Hematopoietic multipotent progenitor cell treated with erythropoietin and hydrocortisone succinate and interleukin-3 and kit ligand, for 15 days (in vitro differentiated cells): ENCODE data around the gene ITGB2.

Experiments used
- DNase-seq: peaks from one replicate; pipeline ENCODE4 v3.0.0-alpha.2; 2015; ENCODE audit warnings: low spot score

The ITGB2 gene

DNA sequence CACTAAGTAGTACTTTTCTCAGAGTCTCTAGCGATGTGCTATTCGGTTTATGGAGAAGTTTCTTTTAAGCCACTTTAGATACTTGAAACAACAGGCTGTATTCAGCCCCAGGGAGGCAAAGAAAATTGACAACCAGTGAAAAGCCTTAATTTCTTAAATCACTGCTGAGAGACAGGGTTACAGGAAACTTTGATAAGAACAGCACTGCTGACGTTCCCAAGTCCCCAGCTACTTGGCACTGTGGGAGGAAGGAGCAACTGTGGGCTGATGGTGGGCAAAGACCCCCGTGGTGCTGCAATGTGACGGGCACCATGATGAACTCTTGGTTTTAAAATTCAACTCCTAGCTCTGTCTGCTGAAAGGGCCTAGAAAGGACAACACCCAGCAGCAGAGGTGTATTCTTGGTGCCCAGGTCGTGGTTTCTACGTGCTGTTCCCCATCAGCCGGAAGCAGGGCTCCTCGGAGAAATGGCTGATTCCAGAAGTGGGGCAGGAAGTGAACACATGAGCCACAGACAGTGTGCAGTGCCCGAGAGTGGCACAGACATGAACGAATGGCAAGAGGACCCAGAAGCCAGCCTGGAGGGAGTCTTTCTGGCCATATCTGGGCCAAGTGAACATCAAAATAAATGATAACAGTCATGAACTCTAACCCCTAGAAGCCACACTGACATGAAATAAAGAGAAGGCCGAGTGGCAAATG, 52.5 kb downstream of the ITGB2 start:
- no peak for DNase-seq

DNA sequence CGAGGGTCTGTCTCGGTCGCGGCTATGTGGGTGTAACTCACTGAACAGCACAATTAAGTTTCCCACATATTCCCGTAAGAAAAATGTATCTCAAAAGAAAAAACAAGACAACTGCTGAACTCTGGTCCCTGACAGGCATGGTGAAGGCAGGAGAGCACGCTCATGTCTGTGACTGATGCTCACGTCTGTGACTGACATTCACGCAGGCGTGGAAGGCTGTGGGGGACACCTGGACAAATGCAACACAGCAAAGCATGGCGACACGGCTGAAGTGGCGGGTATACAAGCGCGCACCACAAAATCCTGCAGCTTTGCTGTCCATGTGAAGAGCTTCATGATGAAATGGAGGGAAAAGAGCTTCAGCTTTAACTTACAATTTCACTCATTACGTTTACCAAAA, 53.2 kb downstream of the ITGB2 start:
- no peak for DNase-seq

DNA sequence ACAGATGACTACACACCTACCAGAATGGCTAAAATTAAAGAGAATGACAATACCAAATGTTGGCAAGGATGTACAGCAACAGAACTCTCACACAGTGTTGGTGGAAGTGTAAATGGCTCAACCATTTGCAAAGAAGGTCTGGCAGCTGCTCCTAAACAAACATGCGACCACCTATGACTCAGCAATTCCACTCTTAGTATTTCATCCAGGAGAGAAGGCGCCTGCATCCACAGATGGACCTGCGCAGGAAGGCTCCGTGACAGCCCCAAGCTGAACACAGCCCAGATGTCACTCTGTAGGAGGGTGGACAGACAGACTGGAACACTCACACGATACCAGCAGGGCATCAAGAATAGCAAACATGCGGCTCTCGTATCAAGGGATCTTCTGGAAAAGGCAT, 53.9 kb downstream of the ITGB2 start:
- DNase-seq = no peak

GRCh38 chr21:44865561-44866280, 55.0 kb downstream of the ITGB2 start:
- peak; percentile 29 for DNase-seq

DNA sequence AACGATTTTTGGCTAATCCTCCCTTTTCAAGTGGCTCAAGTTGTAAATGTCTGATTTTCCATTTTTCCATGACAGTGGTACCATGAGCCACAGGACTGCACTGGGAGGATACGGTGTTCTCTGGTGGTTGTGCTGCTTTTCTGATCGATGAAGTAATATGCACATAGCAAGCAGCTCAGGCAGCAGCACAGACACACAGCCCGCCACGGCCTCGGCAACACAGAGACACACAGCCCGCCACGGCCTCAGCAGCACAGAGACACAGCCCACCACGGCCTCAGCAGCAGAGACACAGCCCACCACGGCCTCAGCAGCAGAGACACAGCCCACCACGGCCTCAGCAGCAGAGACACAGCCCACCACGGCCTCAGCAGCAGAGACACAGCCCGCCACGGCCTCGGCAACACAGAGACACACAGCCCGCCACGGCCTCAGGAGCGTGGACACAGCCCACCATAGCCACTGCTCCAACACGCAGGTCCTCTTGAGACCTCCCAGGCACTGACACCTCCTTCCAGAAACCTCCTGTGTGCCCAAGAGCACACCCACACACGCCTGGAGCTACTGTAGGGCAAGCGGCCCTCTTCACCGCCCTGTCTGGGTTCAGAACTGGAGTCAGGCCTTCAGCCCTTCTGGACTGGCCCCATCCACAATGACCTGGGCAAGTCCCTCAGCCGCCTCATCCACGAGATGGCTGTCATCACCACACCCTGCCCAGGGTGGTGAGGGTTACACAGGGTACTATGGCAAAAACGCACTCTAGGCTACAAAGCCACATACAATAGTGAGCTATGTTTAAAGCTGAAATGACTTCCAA, 57.6 kb downstream of the ITGB2 start:
- DNase-seq = no peak

GRCh38 chr21:44858791-44859190, 61.9 kb downstream of the ITGB2 start:
- DNase-seq = no peak

DNA sequence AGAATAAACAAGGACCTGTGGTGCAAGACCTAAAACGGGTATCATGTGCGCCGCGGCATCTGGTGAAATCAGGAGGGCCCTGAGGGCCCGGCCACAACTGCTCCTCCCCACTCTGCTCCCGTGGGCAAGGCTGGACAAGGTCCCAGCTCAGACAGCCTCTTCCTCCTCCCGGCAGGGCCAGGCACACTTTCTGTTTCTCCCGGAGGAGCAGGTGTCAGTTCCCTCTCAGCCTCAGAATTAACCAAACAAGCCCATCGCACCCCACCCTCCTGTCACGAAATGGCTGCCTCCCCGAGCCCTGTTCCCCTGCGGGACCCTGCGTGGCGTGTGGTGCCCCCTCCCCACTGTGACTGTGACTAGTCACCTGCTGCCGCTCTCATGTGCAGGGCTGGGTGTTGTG, 62.4 kb downstream of the ITGB2 start:
- no peak for DNase-seq

DNA sequence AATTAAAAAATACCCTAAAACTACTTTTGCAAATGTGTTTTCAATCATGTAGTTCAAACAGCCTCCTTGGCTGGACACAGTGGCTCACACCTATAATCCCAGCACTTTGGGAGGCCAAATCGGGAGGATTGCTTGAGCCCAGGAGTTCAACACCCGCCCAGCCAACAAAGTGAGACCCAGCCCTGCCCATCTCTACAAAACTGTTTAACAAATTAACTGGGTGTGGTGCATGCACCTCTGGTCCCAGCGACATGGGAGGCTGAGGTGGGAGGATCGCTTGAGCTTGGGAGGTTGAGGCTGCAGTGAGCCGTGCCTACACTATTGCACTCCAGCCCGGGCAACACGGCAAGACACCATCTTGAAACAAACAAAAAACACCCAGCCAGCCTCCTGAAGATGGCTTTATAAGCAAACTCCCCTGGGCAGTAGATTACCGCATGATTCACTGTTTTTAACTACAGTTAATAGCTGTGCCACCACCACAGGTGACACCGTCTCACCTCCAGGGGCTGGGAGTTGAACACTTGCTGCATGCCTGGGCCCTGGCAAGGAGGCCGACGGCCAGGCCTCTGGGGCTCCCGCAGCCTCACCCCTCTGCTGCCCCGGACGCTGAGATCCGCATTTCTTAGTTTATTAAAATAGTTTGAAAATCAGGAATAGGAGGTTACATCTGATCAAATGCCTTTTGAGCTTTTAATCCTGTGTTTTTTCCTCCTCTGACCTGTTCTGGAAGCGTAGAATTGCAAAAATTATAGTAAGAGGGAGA, 63.4 kb downstream of the ITGB2 start:
- no peak for DNase-seq

DNA sequence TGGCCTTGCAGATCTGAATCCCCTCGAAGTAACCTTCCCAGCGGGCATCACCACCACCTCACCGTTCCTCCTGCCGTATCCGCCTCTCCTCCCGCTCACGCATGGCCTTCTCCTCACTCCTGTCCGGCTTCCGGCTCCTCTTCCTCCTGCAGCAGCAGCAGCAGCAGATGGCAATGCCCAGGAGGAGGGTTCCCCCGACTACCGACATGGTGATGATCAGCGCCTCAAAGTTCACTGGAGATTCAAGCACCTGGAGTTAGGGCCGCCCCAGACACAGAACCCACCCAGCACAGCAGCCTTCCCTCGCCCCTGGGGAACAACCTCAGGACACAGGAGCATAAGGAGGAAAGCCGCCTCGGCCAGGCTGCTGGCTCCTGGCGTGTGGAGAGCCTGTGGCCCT, 64.6 kb downstream of the ITGB2 start:
- no peak for DNase-seq

- DNase-seq = peak; percentile 33
Measured at GRCh38 chr21:44855572-44855971, 65.1 kb downstream of the ITGB2 start.

DNA sequence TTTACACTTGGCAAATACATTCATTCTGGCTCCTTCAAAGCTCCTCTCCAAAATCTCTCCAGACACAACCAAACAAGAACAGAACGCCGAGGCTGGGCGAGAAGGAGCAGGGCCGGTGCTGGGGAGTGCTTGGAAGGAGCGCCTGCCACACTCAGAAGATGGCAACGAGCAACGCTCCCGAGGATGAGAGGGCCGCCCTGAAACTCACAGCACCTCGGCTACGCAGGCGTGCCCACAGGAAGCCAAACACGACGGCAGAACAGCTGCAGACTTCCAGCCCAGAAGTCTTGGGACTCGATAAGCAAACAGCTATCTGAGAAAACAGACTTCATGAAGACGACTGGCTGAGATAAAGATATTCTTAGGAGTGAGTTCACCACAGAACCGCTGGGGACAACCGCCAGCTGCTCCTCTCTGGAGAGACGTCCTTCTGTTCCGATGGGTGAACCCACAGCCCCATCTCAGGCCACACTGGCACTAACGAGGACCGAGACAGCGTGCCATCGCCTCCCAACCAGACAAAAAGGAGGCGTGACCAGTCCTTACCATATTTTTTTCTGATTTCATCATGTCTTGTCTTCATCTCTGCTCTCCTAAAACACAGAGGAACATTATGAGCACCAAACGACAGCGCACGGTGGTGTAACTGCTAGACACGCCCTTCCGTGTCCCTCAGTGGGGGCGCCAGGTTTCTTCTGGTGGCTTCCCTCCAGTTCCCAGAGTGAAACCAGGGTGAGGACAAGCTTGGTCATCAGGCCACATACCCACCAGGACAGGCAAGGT, 65.8 kb downstream of the ITGB2 start:
- DNase-seq = peak; percentile 96

DNA sequence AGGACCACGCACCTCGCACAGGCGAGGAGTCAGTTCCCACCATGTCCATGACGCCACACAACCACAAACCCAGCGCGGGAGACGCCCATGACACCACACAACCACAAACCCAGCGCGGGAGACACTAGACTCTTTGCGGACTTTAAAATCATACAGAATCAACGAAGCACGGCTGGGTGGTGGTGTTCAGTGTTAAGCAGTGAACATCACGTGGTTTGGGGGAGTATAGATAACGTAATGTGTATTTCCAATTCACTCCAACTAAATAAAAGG, 66.4 kb downstream of the ITGB2 start:
- DNase-seq = peak; percentile 76

GRCh38 chr21:44853601-44854390, 66.9 kb downstream of the ITGB2 start:
- peak; percentile 74 for DNase-seq

DNA sequence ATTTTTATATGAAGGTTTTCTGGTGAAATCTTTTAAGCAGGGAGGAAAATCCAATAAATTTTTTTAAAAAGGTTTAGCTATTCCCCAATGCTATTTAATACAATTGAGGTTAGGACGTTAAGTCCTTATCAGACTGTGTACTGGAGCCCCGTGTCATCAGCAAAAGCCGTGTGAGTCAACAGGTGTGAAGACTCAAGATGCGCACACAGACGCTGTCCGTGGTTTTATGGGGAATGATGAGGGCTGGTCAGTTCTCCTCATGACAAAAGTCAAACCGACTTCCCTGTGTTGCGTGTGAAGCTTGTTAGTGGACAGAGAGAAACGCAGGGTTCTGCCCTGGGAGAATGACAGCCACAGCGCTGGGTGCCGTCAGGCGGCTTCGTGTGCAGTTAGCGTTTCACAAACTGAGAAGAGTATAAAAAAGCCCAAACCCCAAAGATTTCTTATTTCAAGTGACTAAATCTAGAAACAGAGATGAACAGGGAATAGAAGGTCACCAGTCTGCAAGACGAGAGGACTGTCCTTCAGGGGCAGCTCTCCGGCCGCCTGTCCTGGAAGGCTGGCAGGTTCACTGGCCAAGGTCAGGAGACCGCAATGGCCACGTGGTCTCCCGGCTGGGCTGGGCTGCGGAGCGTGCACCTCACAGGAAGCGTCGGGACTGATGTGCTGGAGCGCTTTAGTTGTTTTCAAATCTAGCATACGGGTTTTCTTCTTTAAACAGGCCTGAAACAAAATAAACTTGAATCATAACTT, 69.6 kb downstream of the ITGB2 start:
- DNase-seq = no peak

GRCh38 chr21:44850208-44850800, 70.4 kb downstream of the ITGB2 start:
- no peak for DNase-seq

DNA sequence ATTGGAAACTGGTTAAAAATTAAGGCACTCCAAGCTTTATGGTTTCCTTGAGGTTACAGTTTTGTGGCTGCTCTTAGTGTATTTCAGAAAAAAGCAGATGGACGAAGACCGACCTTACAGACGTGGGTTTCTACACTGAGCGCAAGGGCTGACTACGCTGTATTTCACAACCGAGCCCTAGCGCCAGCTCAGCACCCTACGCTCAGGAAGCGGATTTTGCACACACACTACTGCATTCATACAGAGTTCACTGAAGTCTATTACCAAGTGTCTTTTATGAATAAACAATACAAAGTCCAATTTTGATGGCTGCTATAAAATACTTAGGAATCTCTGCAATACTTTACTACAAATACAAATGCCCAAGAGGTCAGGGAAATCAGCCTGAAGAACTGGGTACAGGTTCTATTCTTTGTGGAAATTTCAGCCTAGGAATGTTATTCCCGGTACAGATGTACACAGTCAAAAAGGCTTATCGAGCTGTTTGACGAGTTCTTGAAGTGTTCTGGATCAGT, 71.0 kb downstream of the ITGB2 start:
- no peak for DNase-seq

- DNase-seq = no peak
Measured at GRCh38 chr21:44848821-44849521, 71.7 kb downstream of the ITGB2 start.

DNA sequence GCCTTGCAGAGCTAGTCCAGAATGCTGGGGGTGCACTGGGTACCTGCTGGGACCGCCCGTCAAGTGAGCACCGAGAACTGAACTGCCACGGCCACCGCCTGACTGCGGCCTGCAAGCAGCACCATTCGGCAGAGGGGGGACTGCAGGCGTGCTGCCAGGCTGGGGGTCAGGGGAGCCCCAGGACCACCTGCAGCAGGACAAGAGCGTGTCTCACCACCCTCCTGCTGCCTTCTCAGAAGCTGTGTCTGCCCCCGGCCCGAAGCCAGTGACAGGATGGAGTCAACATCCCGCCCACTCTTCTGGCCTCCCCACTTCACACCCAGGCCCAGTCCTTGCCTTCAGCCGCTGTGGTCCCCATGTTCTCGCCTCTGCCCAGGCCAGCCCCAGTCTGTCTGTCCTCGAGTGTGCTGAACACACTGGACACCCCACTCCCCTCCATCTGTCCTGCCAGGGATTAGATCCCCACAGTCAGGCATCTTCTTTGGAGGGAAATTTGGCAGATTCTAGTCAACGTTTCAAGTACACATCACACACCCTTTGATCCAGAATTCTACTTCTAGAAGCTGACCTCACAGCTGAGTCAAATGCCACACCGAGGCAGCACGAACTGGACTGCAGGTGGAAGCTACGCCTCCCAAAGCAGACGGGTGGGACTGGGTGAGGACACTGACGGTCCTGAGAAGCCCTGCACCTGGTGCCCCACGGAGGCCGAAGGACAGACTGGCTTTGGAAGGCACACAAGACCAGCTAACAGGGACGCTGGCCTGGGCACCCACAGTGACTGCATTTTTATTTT, 73.2 kb downstream of the ITGB2 start:
- no peak for DNase-seq
